Peyer's patch (tissue), 4 donors: Measurements from ENCODE around the gene G6PC3. TPM values are rescaled to one million over a fixed set of nuclear protein-coding genes. Genes with fewer than 3 reads are reported as not detected.

Experiments
- DNase-seq, 3 donors: peaks; one replicate each; pipeline ENCODE4 v3.0.0-alpha.2; 2017 to 2019
- H3K27ac ChIP-seq, 4 donors: fragments of 200-600 bp; sonication (generic); one replicate each; pipeline ENCODE4 v1.5.1; 2016 to 2019
- H3K27me3 ChIP-seq, 2 donors: fragments of 200-600 bp; sonication (generic); one replicate each; pipeline ENCODE4 v1.5.1; 2019
- H3K36me3 ChIP-seq, 3 donors: fragments of 200-600 bp; sonication (generic); one replicate each; pipeline ENCODE4 v1.5.1; 2016 to 2019
- H3K4me1 ChIP-seq, 4 donors: fragments of 200-600 bp; sonication (generic); one replicate each; pipeline ENCODE4 v1.5.1; 2016 to 2019
- H3K4me3 ChIP-seq, 4 donors: fragments of 200-600 bp; sonication (generic); 1 replicate in 3 of 4; 2 replicates in 1 of 4; pipeline ENCODE4 v1.5.1; 2016 to 2019; ENCODE audit warnings: mild to moderate bottlenecking in 1 of 4
- H3K9me3 ChIP-seq, 4 donors: fragments of 200-600 bp; sonication (generic); one replicate each; pipeline ENCODE4 v1.5.1; 2016 to 2019; ENCODE audit warnings: mild to moderate bottlenecking in 1 of 4
- POLR2A ChIP-seq, 2 donors: fragments of 450-650 bp; IDR thresholded peaks; one replicate each; pipeline ENCODE4 v1.5.1; 2017; ENCODE audit warnings: antibody characterized with exemption in 2 of 2, mild to moderate bottlenecking in 2 of 2, moderate library complexity in 2 of 2
- total RNA-seq, 4 donors: library from RNA; depleted of rRNA; stranded (reverse); fragments of >200 nt; gene quantifications; one replicate each; pipeline ENCODE4 v1.1.0, GENCODE V29; 2016
- TF ChIP-seq, protein P1 (sequence below), 6 experiments: fragments of 450-650 bp in 4 of 6; fragments of 200-600 bp in 2 of 6; sonication (generic) in 1 of 6; IDR thresholded peaks; one replicate each; pipeline ENCODE4 v1.5.1; 2017 to 2019; ENCODE audit warnings: antibody characterized with exemption in 6 of 6, mild to moderate bottlenecking in 3 of 6, moderate library complexity in 1 of 6

The G6PC3 gene
- total RNA-seq, 4 donors from 2014 or later: 8.3 to 48.9 (median 33.8) TPM

DNA sequence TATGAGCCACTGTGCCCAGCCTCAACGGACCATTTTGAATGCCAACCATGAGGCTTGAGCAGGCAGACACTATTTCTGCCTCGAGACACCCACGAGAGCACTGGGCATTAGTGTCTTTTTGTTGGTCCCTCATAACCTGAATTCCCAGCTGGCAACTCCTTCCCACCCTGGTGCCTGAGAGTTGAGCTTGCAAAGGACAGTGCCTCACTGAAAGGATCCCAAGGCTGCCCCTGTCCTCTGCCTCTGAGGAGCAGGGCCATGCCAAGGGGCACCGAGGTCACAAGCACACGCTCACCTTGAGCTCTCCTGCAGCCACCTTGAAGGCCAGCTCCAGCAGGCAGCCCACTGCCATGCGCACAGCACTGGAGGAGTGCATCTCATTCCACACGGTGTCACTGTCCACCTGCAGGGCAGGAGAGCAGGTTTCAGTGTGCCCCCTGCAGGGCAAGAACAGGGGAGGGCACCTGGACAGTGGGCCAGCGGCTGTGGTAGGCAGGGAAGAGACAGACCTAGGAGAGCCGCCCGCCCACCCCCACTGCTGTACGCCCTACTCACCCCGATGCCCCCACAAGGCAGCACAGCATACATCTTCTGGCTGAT is 12.8 kb downstream of the G6PC3 start:
- H3K4me3 ChIP-seq: no peak overlapping the region
- H3K36me3 ChIP-seq: peaks cover 0 to 67% (median 0%) of the 10 kb centered on the region in 3 donors
- TF ChIP-seq, protein P1, sequence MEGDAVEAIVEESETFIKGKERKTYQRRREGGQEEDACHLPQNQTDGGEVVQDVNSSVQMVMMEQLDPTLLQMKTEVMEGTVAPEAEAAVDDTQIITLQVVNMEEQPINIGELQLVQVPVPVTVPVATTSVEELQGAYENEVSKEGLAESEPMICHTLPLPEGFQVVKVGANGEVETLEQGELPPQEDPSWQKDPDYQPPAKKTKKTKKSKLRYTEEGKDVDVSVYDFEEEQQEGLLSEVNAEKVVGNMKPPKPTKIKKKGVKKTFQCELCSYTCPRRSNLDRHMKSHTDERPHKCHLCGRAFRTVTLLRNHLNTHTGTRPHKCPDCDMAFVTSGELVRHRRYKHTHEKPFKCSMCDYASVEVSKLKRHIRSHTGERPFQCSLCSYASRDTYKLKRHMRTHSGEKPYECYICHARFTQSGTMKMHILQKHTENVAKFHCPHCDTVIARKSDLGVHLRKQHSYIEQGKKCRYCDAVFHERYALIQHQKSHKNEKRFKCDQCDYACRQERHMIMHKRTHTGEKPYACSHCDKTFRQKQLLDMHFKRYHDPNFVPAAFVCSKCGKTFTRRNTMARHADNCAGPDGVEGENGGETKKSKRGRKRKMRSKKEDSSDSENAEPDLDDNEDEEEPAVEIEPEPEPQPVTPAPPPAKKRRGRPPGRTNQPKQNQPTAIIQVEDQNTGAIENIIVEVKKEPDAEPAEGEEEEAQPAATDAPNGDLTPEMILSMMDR (IDR thresholded peaks at IDR 0.05): peak in 3 of 6 experiments; percentile 4 to 16 (median 15)
- TF ChIP-seq POLR2A (IDR thresholded peaks at IDR 0.05): no peak
- no peak for DNase-seq
- no peak overlapping the region for H3K27ac ChIP-seq
- peaks cover 0 to 6% (median 0%) of the 10 kb centered on the region in 4 donors for H3K4me1 ChIP-seq
- H3K9me3 ChIP-seq: no peaks in the 10 kb centered on the region
- H3K27me3 ChIP-seq: no peaks in the 10 kb centered on the region

DNA sequence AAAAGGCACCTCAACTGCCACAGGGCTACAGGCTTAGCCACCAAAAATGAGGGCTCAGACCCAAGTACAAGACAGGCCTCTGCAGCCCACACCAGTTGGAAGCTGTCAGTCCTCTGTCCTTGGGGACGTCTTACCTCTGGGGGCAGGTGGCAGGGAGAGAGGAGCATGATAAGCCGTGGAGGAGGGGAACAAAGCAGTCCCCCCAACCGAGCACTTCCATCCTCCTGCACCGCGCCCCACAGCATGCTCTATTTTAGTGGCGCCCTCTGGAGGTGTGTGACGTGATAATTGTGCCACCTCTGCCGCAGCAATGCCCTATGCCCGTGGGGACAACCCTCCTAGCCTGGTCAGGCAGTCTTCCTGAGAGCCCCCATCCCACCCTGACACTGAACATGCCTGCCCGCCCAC is 13.6 kb downstream of the G6PC3 start:
- Histone ChIP-seq H3K4me3 (no peak overlapping the region), H3K36me3 (peaks cover 0 to 67% (median 0%) of the 10 kb centered on the region in 3 donors), H3K4me1 (peaks cover 0 to 6% (median 0%) of the 10 kb centered on the region in 4 donors), H3K27ac (no peak overlapping the region), H3K9me3 (no peaks in the 10 kb centered on the region), H3K27me3 (no peaks in the 10 kb centered on the region)
- no peak for DNase-seq
- no peak for TF ChIP-seq POLR2A (IDR thresholded peaks at IDR 0.05)
- TF ChIP-seq, protein P1 (IDR thresholded peaks at IDR 0.05): peak in 2 of 6 experiments; percentile 12 to 13

DNA sequence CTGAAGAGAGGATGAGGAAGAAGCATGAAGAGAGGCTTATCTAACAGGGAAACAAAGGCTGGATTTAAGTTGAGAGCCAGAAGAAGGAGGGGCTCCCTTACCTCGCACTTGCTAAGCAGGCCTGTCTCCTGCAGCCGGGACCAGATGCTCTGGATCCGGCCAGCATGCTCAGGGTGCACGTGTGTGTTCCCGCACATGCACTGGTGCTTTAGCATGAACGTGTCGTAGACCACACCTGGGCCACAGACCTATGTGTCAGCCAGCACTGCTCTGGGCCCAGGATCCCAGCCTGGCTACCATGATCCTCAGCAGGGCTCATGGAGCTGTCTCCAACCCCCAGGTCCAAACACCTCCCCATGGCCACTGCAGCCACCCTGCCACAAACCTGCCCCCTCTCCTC is 14.4 kb downstream of the G6PC3 start:
- peaks cover 0 to 6% (median 0%) of the 10 kb centered on the region in 4 donors for H3K4me1 ChIP-seq
- no peak for DNase-seq
- no peak overlapping the region for H3K4me3 ChIP-seq
- no peaks in the 10 kb centered on the region for H3K27me3 ChIP-seq
- H3K9me3 ChIP-seq: no peaks in the 10 kb centered on the region
- H3K27ac ChIP-seq: no peak overlapping the region
- H3K36me3 ChIP-seq: peaks cover 0 to 67% (median 0%) of the 10 kb centered on the region in 3 donors
- no peak for TF ChIP-seq POLR2A (IDR thresholded peaks at IDR 0.05)
- TF ChIP-seq, protein P1 (IDR thresholded peaks at IDR 0.05): no peak

DNA sequence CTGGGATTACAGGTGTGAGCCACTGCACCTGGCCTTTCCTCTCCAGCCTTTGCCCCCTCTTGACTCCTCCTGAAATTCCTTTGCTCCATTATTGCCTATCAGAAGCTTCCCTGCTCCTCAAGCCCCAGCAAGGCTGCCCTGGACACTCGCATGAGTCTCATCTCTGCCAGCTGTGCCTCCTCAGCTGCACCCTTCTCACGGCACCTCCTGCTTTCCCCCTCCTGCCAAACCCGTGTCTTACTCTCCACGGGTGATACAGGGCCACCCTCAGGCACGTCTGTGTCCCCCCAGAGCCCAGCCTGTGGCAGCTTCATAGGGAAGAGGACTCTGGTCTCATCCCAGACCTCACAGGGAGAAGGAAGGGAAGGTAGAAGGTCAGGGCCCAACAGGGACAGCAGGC is 15.4 kb downstream of the G6PC3 start:
- TF ChIP-seq, protein P1 (IDR thresholded peaks at IDR 0.05): no peak
- TF ChIP-seq POLR2A (IDR thresholded peaks at IDR 0.05): no peak
- Histone ChIP-seq H3K9me3 (no peaks in the 10 kb centered on the region), H3K27me3 (no peaks in the 10 kb centered on the region), H3K4me3 (no peak overlapping the region), H3K4me1 (peaks cover 0 to 6% (median 0%) of the 10 kb centered on the region in 4 donors), H3K36me3 (peaks cover 0 to 75% (median 0%) of the 10 kb centered on the region in 3 donors), H3K27ac (peak overlapping the region in 1 of 4 donors; percentile 16)
- DNase-seq: no peak

DNA sequence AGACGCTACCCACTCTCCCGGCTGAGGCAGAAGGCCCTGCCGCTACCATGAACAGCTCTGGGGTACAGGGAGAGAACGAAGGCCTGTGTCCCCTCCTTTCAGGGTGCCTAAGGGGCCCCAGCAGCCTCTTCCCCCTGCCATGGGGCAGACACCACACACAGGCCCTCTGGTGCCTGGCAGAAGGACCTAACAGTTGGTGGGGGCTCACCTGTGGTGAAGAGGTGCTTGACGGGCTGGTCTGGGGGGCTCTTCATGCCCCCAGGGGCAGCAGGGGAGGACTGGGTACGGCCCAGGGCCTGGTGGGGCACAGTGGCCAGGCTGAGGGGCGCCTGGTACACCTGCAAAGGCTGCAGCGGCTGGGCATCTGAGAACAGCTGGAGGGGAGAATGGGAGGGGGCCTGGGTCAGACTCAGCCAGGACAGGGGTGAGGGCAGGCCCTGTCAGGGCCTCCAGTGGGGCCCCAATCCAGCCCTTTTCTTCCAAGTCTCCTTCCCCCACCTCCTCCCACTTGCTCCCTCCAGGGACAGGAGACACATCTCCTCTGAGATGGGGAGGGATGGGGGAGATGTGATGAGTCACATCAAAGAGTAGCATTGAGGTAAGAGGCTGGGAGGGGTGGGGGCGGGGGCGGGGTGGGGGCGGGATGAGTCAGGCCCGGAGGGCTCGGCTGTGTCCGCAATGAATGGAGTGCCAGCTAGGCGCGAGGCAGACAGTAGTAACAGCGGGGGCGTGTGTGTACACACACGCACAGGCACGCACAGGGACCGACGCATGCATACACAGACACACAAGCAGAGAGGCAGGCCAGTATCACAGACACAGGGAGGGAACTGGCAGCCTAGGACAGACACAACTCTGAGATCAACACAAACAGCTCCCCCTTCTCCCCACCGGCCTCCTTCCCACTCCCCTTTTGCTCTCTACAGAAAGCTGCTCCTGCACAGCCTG is 16.1 kb downstream of the G6PC3 start:
- no peaks in the 10 kb centered on the region for H3K27me3 ChIP-seq
- peaks cover 0 to 81% (median 0%) of the 10 kb centered on the region in 3 donors for H3K36me3 ChIP-seq
- H3K27ac ChIP-seq: peak overlapping the region in 1 of 4 donors; percentile 16
- no peaks in the 10 kb centered on the region for H3K9me3 ChIP-seq
- H3K4me3 ChIP-seq: no peak overlapping the region
- TF ChIP-seq, protein P1 (IDR thresholded peaks at IDR 0.05): no peak
- no peak for TF ChIP-seq POLR2A (IDR thresholded peaks at IDR 0.05)
- H3K4me1 ChIP-seq: peaks cover 0 to 6% (median 0%) of the 10 kb centered on the region in 4 donors
- DNase-seq: no peak
